HepG2 (cell line): ENCODE measurements around the gene DLG3. TPM values are rescaled to one million over a fixed set of nuclear protein-coding genes. Genes with fewer than 3 reads are reported as not detected.

Experiments used
- CREM ChIP-seq, 2 experiments: sonication (generic) in 1 of 2; formaldehyde crosslinking in 1 of 2; IDR thresholded peaks; 2 replicates each; pipeline versions ENCODE4 v1.4.0 to v1.6.1; 2016 to 2020; ENCODE audit warnings: antibody characterized with exemption in 1 of 2, mild to moderate bottlenecking in 1 of 2, missing genetic modification reagents in 1 of 2
- DNMT1 ChIP-seq: sonication (generic); formaldehyde crosslinking; IDR thresholded peaks from 2 replicates; pipeline ENCODE4 v1.5.1; 2020; ENCODE audit warnings: mild to moderate bottlenecking, missing genetic modification reagents
- FIP1L1 ChIP-seq: fragments of 200-400 bp; formaldehyde crosslinking; IDR thresholded peaks from 2 replicates; pipeline ENCODE4 v1.6.1; 2018; ENCODE audit warnings: low read depth, mild to moderate bottlenecking, low read length, moderate library complexity, borderline replicate concordance; ENCODE audit not compliant: insufficient read depth
- HNF4A ChIP-seq: sonication (generic); formaldehyde crosslinking; IDR thresholded peaks from 2 replicates; pipeline ENCODE4 v1.4.0; 2020; ENCODE audit warnings: missing genetic modification reagents
- KDM4B ChIP-seq: sonication (generic); formaldehyde crosslinking; IDR thresholded peaks from 2 replicates; pipeline ENCODE4 v1.4.0; 2020; ENCODE audit warnings: missing genetic modification reagents
- MAFG ChIP-seq: sonication (generic); formaldehyde crosslinking; IDR thresholded peaks from 2 replicates; pipeline ENCODE4 v1.5.1; 2020; ENCODE audit warnings: mild to moderate bottlenecking, missing genetic modification reagents
- MAFK ChIP-seq, 2 experiments: IDR thresholded peaks in 1 of 2; conservative IDR thresholded peaks in 1 of 2; 2 replicates each; pipeline ENCODE4 v1.6.1; 2011; ENCODE audit warnings: improper control_type of control experiment in 2 of 2, low read length in 2 of 2
- MATR3 ChIP-seq: sonication (generic); formaldehyde crosslinking; IDR thresholded peaks from 2 replicates; pipeline ENCODE4 v1.4.0; 2020; ENCODE audit warnings: missing genetic modification reagents
- MBNL3 ChIP-seq: fragments of 250-450 bp; sonication (Bioruptor Pico); conservative IDR thresholded peaks from 2 replicates; pipeline ENCODE4 v1.8.0; 2022; ENCODE audit warnings: mild to moderate bottlenecking, inconsistent platforms
- SALL1 ChIP-seq: sonication (generic); formaldehyde crosslinking; IDR thresholded peaks from 2 replicates; pipeline ENCODE4 v1.8.0; 2022; ENCODE audit warnings: mild to moderate bottlenecking, missing genetic modification reagents
- U2AF2 ChIP-seq: fragments of 200-400 bp; formaldehyde crosslinking; IDR thresholded peaks from 2 replicates; pipeline ENCODE4 v1.6.1; 2017; ENCODE audit warnings: low read depth, mild to moderate bottlenecking, low read length
- ZBTB21 ChIP-seq: sonication (generic); formaldehyde crosslinking; IDR thresholded peaks from 2 replicates; pipeline ENCODE4 v1.4.0; 2020; ENCODE audit warnings: missing genetic modification reagents
- ZNF142 ChIP-seq: sonication (generic); formaldehyde crosslinking; IDR thresholded peaks from 2 replicates; pipeline ENCODE4 v1.4.0; 2020; ENCODE audit warnings: missing genetic modification reagents
- ZNF274 ChIP-seq: sonication (generic); formaldehyde crosslinking; IDR thresholded peaks from 2 replicates; pipeline ENCODE4 v1.5.1; 2020; ENCODE audit warnings: mild to moderate bottlenecking, missing genetic modification reagents
- ZNF331 ChIP-seq: sonication (generic); formaldehyde crosslinking; IDR thresholded peaks from 2 replicates; pipeline ENCODE4 v1.4.0; 2020; ENCODE audit warnings: missing genetic modification reagents
- ZNF34 ChIP-seq: sonication (generic); formaldehyde crosslinking; IDR thresholded peaks from 2 replicates; pipeline ENCODE4 v1.4.0; 2020; ENCODE audit warnings: mild to moderate bottlenecking, missing genetic modification reagents, borderline replicate concordance
- ZNF660 ChIP-seq: sonication (generic); formaldehyde crosslinking; IDR thresholded peaks from 2 replicates; pipeline ENCODE4 v1.5.1; 2020; ENCODE audit warnings: mild to moderate bottlenecking, low read depth, missing genetic modification reagents, borderline replicate concordance
- ZNF768 ChIP-seq: sonication (generic); formaldehyde crosslinking; IDR thresholded peaks from 2 replicates; pipeline ENCODE4 v1.4.0; 2020; ENCODE audit warnings: missing genetic modification reagents
- polyA plus RNA-seq, 8 experiments: library from polyadenylated mRNA; depleted of rRNA in 3 of 8; stranded (reverse) in 7 of 8; unstranded in 1 of 8; fragments of >200 nt; fragmentation: Illumina TruSeq in 4 of 8; extraction: Trizol in 4 of 8; gene quantifications; 2 replicates each; pipeline versions ENCODE4 v1.2.1 to v1.2.3, GENCODE V29; 2011 to 2016; ENCODE audit warnings: low read depth in 4 of 8, missing spikeins in 1 of 8, mixed read lengths in 1 of 8; ENCODE audit not compliant: insufficient read depth in 1 of 8
- total RNA-seq, 5 experiments: library from RNA; depleted of rRNA; stranded (reverse); fragments of >200 nt; fragmentation: Illumina TruSeq; extraction: Trizol; gene quantifications; 2 replicates each; pipeline ENCODE4 v1.2.3, GENCODE V29; 2016; ENCODE audit warnings: low read depth in 1 of 5
- TF ChIP-seq, protein P1 (sequence below): sonication (generic); formaldehyde crosslinking; IDR thresholded peaks from 2 replicates; pipeline ENCODE4 v1.5.0; 2020; ENCODE audit warnings: missing genetic modification reagents
- TF ChIP-seq, protein P2 (sequence below): sonication (generic); formaldehyde crosslinking; IDR thresholded peaks from 2 replicates; pipeline ENCODE4 v1.8.1; 2023; ENCODE audit warnings: mild to moderate bottlenecking, missing genetic modification reagents
- TF ChIP-seq, protein P3 (sequence below): IDR thresholded peaks from 2 replicates; pipeline ENCODE4 v1.6.1; 2016; ENCODE audit warnings: missing compliant biosample characterization, missing genetic modification reagents, borderline replicate concordance

Gene DLG3
- total and polyA plus RNA-seq, 2 of the 13 experiments (the other 11 are each of a cell fraction or from before 2014, with no cell fraction given): 9.9 to 19.4 TPM

DNA sequence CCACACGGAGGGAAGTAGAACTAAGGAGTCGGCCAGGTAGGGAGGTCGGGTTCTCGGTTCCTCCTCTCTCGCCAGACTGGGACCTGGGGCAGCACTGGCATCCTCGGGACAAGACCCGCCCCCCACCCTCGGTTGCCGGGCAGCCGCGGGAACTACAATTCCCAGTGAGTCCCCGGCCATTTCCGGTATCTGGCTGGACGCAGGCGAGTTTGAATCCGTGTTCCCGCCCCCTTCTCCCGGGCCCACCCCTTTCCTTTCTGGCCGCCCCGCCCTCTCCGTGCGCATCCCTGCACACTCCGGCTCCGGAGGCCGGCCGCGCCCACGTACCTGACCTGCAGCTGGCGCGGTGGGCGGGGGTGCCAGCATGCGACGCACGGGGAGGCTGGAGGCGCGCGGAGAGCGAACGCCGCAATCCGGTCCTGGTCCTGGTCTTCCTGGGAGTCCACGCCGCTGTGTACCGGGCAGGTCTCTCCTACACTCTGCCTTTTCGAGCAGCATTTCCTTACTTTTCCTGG lies 10.2 kb upstream of the DLG3 start (continued):
- no peak for TF ChIP-seq ZNF331 (CRISPR knock-in tag)
- no peak for TF ChIP-seq KDM4B
- TF ChIP-seq, protein P1, sequence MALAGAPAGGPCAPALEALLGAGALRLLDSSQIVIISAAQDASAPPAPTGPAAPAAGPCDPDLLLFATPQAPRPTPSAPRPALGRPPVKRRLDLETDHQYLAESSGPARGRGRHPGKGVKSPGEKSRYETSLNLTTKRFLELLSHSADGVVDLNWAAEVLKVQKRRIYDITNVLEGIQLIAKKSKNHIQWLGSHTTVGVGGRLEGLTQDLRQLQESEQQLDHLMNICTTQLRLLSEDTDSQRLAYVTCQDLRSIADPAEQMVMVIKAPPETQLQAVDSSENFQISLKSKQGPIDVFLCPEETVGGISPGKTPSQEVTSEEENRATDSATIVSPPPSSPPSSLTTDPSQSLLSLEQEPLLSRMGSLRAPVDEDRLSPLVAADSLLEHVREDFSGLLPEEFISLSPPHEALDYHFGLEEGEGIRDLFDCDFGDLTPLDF (CRISPR knock-in tag): no peak
- TF ChIP-seq MBNL3 (CRISPR knock-in tag): no peak
- TF ChIP-seq ZNF274 (CRISPR knock-in tag): no peak
- TF ChIP-seq, protein P2, sequence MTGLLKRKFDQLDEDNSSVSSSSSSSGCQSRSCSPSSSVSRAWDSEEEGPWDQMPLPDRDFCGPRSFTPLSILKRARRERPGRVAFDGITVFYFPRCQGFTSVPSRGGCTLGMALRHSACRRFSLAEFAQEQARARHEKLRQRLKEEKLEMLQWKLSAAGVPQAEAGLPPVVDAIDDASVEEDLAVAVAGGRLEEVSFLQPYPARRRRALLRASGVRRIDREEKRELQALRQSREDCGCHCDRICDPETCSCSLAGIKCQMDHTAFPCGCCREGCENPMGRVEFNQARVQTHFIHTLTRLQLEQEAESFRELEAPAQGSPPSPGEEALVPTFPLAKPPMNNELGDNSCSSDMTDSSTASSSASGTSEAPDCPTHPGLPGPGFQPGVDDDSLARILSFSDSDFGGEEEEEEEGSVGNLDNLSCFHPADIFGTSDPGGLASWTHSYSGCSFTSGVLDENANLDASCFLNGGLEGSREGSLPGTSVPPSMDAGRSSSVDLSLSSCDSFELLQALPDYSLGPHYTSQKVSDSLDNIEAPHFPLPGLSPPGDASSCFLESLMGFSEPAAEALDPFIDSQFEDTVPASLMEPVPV: no peak
- no peak for TF ChIP-seq MAFG (CRISPR knock-in tag)
- no peak for TF ChIP-seq ZNF142 (CRISPR knock-in tag)
- TF ChIP-seq SALL1 (CRISPR knock-in tag): no peak
- TF ChIP-seq HNF4A: no peak
- TF ChIP-seq U2AF2: no peak
- no peak for TF ChIP-seq ZNF768
- TF ChIP-seq DNMT1 (CRISPR knock-in tag): no peak
- TF ChIP-seq, protein P3, sequence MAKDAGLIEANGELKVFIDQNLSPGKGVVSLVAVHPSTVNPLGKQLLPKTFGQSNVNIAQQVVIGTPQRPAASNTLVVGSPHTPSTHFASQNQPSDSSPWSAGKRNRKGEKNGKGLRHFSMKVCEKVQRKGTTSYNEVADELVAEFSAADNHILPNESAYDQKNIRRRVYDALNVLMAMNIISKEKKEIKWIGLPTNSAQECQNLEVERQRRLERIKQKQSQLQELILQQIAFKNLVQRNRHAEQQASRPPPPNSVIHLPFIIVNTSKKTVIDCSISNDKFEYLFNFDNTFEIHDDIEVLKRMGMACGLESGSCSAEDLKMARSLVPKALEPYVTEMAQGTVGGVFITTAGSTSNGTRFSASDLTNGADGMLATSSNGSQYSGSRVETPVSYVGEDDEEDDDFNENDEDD (CRISPR knock-in tag): no peak; the same call in 1 of the 2 replicates
- no peak for TF ChIP-seq MAFK (conservative IDR thresholded peaks at IDR 0.05 in 1 of 2, IDR thresholded peaks at IDR 0.05 in 1 of 2; ENCODE audit: low read length in 2 of 2)
- TF ChIP-seq ZBTB21 (CRISPR knock-in tag): no peak
- no peak for TF ChIP-seq FIP1L1
- TF ChIP-seq CREM (IDR thresholded peaks at IDR 0.05): no peak
- TF ChIP-seq CREM (CRISPR knock-in tag; IDR thresholded peaks at IDR 0.05): no peak
- TF ChIP-seq ZNF34 (CRISPR knock-in tag): 0 out of 2 replicates have a peak, but pooled peaks have one; percentile 10
- TF ChIP-seq ZNF660 (CRISPR knock-in tag): no peak
- no peak for TF ChIP-seq MATR3 (CRISPR knock-in tag)
